ENCODE measurements around the gene XKR7.

Gene XKR7

GRCh38 chr20:31975874-31976273 lies 7.9 kb downstream of the XKR7 start:
- H3K27ac ChIP-seq (ENCODE audit: insufficient read depth in 1 of 2, low read depth in 1 of 2, low read length in 2 of 2, poor library complexity in 1 of 2, severe bottlenecking in 2 of 2): no peak overlapping the region
- no peak overlapping the region for H3K4me3 ChIP-seq (ENCODE audit: control insufficient read depth in 1 of 7, extremely low read depth in 1 of 7, insufficient read depth in 4 of 7, low read depth in 2 of 7, low read length in 6 of 7)
- H3K36me3 ChIP-seq (ENCODE audit: control insufficient read depth in 4 of 4, insufficient read depth in 4 of 4, low read length in 3 of 4): no peaks in the 10 kb centered on the region
- no peaks in the 10 kb centered on the region for H3K9me3 ChIP-seq (ENCODE audit: control extremely low read depth in 1 of 5, control insufficient read depth in 4 of 5, insufficient read depth in 2 of 5, low read depth in 1 of 5, low read length in 4 of 5)
- POLR2A ChIA-PET: no interaction called here
- H3K4me1 ChIP-seq (ENCODE audit: control extremely low read depth in 1 of 4, control insufficient read depth in 4 of 4, insufficient read depth in 4 of 4, low read length in 3 of 4): no peaks in the 10 kb centered on the region
- peaks cover 0 to 14% (median 8%) of the 10 kb centered on the region in 5 experiments for H3K27me3 ChIP-seq (replicated peaks in 2 of 5; ENCODE audit: control insufficient read depth in 4 of 5, insufficient read depth in 5 of 5, low read length in 4 of 5)
- WGBS (ENCODE audit: insufficient coverage): 100% methylated on average over 1 of the region's 2 CpGs
- DNase-seq: no peak
- CTCF ChIA-PET: interaction anchor here (1.1 kb wide), 1 partner anchor 9 kb away, joined by 3 read pairs; no protein-coding TSS in a partner anchor

- H3K27ac ChIP-seq (ENCODE audit: insufficient read depth in 1 of 2, low read depth in 1 of 2, low read length in 2 of 2, poor library complexity in 1 of 2, severe bottlenecking in 2 of 2): no peak overlapping the region
- H3K4me3 ChIP-seq (ENCODE audit: control insufficient read depth in 1 of 7, extremely low read depth in 1 of 7, insufficient read depth in 4 of 7, low read depth in 2 of 7, low read length in 6 of 7): no peak overlapping the region
- WGBS (ENCODE audit: insufficient coverage): 88% methylated on average over 2 of the region's 4 CpGs
- H3K9me3 ChIP-seq (ENCODE audit: control extremely low read depth in 1 of 5, control insufficient read depth in 4 of 5, insufficient read depth in 2 of 5, low read depth in 1 of 5, low read length in 4 of 5): no peaks in the 10 kb centered on the region
- ChIA-PET POLR2A (no interaction called here), CTCF (interaction anchor here (1.6 to 1.8 kb wide), 2 partner anchors 8 to 48 kb away, joined by 3 to 5 read pairs; no protein-coding TSS in a partner anchor)
- no peaks in the 10 kb centered on the region for H3K4me1 ChIP-seq (ENCODE audit: control extremely low read depth in 1 of 4, control insufficient read depth in 4 of 4, insufficient read depth in 4 of 4, low read length in 3 of 4)
- H3K27me3 ChIP-seq (replicated peaks in 2 of 5; ENCODE audit: control insufficient read depth in 4 of 5, insufficient read depth in 5 of 5, low read length in 4 of 5): peaks cover 0 to 8% (median 3%) of the 10 kb centered on the region in 5 experiments
- no peaks in the 10 kb centered on the region for H3K36me3 ChIP-seq (ENCODE audit: control insufficient read depth in 4 of 4, insufficient read depth in 4 of 4, low read length in 3 of 4)
- DNase-seq: no peak
Measured at GRCh38 chr20:31977080-31977479, 9.1 kb downstream of the XKR7 start.

- no peaks in the 10 kb centered on the region for H3K36me3 ChIP-seq (ENCODE audit: control insufficient read depth in 4 of 4, insufficient read depth in 4 of 4, low read length in 3 of 4)
- no peak overlapping the region for H3K27ac ChIP-seq (ENCODE audit: insufficient read depth in 1 of 2, low read depth in 1 of 2, low read length in 2 of 2, poor library complexity in 1 of 2, severe bottlenecking in 2 of 2)
- H3K4me1 ChIP-seq (ENCODE audit: control extremely low read depth in 1 of 4, control insufficient read depth in 4 of 4, insufficient read depth in 4 of 4, low read length in 3 of 4): no peaks in the 10 kb centered on the region
- H3K9me3 ChIP-seq (ENCODE audit: control extremely low read depth in 1 of 5, control insufficient read depth in 4 of 5, insufficient read depth in 2 of 5, low read depth in 1 of 5, low read length in 4 of 5): no peaks in the 10 kb centered on the region
- H3K4me3 ChIP-seq (ENCODE audit: control insufficient read depth in 1 of 7, extremely low read depth in 1 of 7, insufficient read depth in 4 of 7, low read depth in 2 of 7, low read length in 6 of 7): no peak overlapping the region
- ChIA-PET CTCF (interaction anchor here (1.3 kb wide), 1 partner anchor 25 kb away, joined by 3 read pairs; no protein-coding TSS in a partner anchor), POLR2A (no interaction called here)
- no peak for DNase-seq
- WGBS (ENCODE audit: insufficient coverage): 58% methylated on average over 3 of the region's 6 CpGs
- peaks cover 0 to 5% (median 2%) of the 10 kb centered on the region in 5 experiments for H3K27me3 ChIP-seq (replicated peaks in 2 of 5; ENCODE audit: control insufficient read depth in 4 of 5, insufficient read depth in 5 of 5, low read length in 4 of 5)
Measured at GRCh38 chr20:31979713-31980426, 11.9 kb downstream of the XKR7 start.

GRCh38 chr20:31981784-31982183 lies 13.8 kb downstream of the XKR7 start:
- CTCF ChIA-PET: interaction anchor here (1.2 kb wide), 1 partner anchor 9 kb away, joined by 5 read pairs; no protein-coding TSS in a partner anchor
- POLR2A ChIA-PET: no interaction called here
- H3K27me3 ChIP-seq (replicated peaks in 2 of 5; ENCODE audit: control insufficient read depth in 4 of 5, insufficient read depth in 5 of 5, low read length in 4 of 5): peaks cover 0 to 2% (median 0%) of the 10 kb centered on the region in 5 experiments
- H3K4me3 ChIP-seq (ENCODE audit: control insufficient read depth in 1 of 7, extremely low read depth in 1 of 7, insufficient read depth in 4 of 7, low read depth in 2 of 7, low read length in 6 of 7): no peak overlapping the region
- H3K9me3 ChIP-seq (ENCODE audit: control extremely low read depth in 1 of 5, control insufficient read depth in 4 of 5, insufficient read depth in 2 of 5, low read depth in 1 of 5, low read length in 4 of 5): no peaks in the 10 kb centered on the region
- H3K36me3 ChIP-seq (ENCODE audit: control insufficient read depth in 4 of 4, insufficient read depth in 4 of 4, low read length in 3 of 4): no peaks in the 10 kb centered on the region
- H3K4me1 ChIP-seq (ENCODE audit: control extremely low read depth in 1 of 4, control insufficient read depth in 4 of 4, insufficient read depth in 4 of 4, low read length in 3 of 4): no peaks in the 10 kb centered on the region
- H3K27ac ChIP-seq (ENCODE audit: insufficient read depth in 1 of 2, low read depth in 1 of 2, low read length in 2 of 2, poor library complexity in 1 of 2, severe bottlenecking in 2 of 2): no peak overlapping the region
- 90% methylated on average over 2 of the region's 2 CpGs for WGBS (ENCODE audit: insufficient coverage)
- DNase-seq: no peak

- 57% methylated on average over 5 of the region's 6 CpGs for WGBS (ENCODE audit: insufficient coverage)
- H3K9me3 ChIP-seq (ENCODE audit: control extremely low read depth in 1 of 5, control insufficient read depth in 4 of 5, insufficient read depth in 2 of 5, low read depth in 1 of 5, low read length in 4 of 5): no peaks in the 10 kb centered on the region
- no peak for DNase-seq
- ChIA-PET CTCF (interaction anchor here (1.0 to 1.1 kb wide), 3 partner anchors 9 to 148 kb away, joined by 3 read pairs; no protein-coding TSS in a partner anchor), POLR2A (no interaction called here)
- no peak overlapping the region for H3K4me3 ChIP-seq (ENCODE audit: control insufficient read depth in 1 of 7, extremely low read depth in 1 of 7, insufficient read depth in 4 of 7, low read depth in 2 of 7, low read length in 6 of 7)
- H3K27ac ChIP-seq (ENCODE audit: insufficient read depth in 1 of 2, low read depth in 1 of 2, low read length in 2 of 2, poor library complexity in 1 of 2, severe bottlenecking in 2 of 2): no peak overlapping the region
- no peaks in the 10 kb centered on the region for H3K36me3 ChIP-seq (ENCODE audit: control insufficient read depth in 4 of 4, insufficient read depth in 4 of 4, low read length in 3 of 4)
- peaks cover 0 to 2% (median 0%) of the 10 kb centered on the region in 5 experiments for H3K27me3 ChIP-seq (replicated peaks in 2 of 5; ENCODE audit: control insufficient read depth in 4 of 5, insufficient read depth in 5 of 5, low read length in 4 of 5)
- no peaks in the 10 kb centered on the region for H3K4me1 ChIP-seq (ENCODE audit: control extremely low read depth in 1 of 4, control insufficient read depth in 4 of 4, insufficient read depth in 4 of 4, low read length in 3 of 4)
Measured at GRCh38 chr20:31984981-31985471, 17.1 kb downstream of the XKR7 start.

- Histone ChIP-seq H3K9me3 (ENCODE audit: control extremely low read depth in 1 of 5, control insufficient read depth in 4 of 5, insufficient read depth in 2 of 5, low read depth in 1 of 5, low read length in 4 of 5) (no peaks in the 10 kb centered on the region), H3K27me3 (replicated peaks in 2 of 5; ENCODE audit: control insufficient read depth in 4 of 5, insufficient read depth in 5 of 5, low read length in 4 of 5) (peaks cover 0 to 6% (median 4%) of the 10 kb centered on the region in 5 experiments), H3K4me1 (ENCODE audit: control extremely low read depth in 1 of 4, control insufficient read depth in 4 of 4, insufficient read depth in 4 of 4, low read length in 3 of 4) (no peaks in the 10 kb centered on the region), H3K4me3 (ENCODE audit: control insufficient read depth in 1 of 7, extremely low read depth in 1 of 7, insufficient read depth in 4 of 7, low read depth in 2 of 7, low read length in 6 of 7) (no peak overlapping the region), H3K27ac (ENCODE audit: insufficient read depth in 1 of 2, low read depth in 1 of 2, low read length in 2 of 2, poor library complexity in 1 of 2, severe bottlenecking in 2 of 2) (no peak overlapping the region), H3K36me3 (ENCODE audit: control insufficient read depth in 4 of 4, insufficient read depth in 4 of 4, low read length in 3 of 4) (no peaks in the 10 kb centered on the region)
- POLR2A ChIA-PET: no interaction called here
- DNase-seq: no peak
- 100% methylated on average over 1 of the region's 1 CpG for WGBS (ENCODE audit: insufficient coverage)
- CTCF ChIA-PET: no interaction called here
Measured at GRCh38 chr20:31987744-31988143, 19.8 kb downstream of the XKR7 start.

GRCh38 chr20:31988430-31989015 lies 20.6 kb downstream of the XKR7 start:
- Histone ChIP-seq H3K27ac (ENCODE audit: insufficient read depth in 1 of 2, low read depth in 1 of 2, low read length in 2 of 2, poor library complexity in 1 of 2, severe bottlenecking in 2 of 2) (no peak overlapping the region), H3K4me1 (ENCODE audit: control extremely low read depth in 1 of 4, control insufficient read depth in 4 of 4, insufficient read depth in 4 of 4, low read length in 3 of 4) (no peaks in the 10 kb centered on the region), H3K27me3 (replicated peaks in 2 of 5; ENCODE audit: control insufficient read depth in 4 of 5, insufficient read depth in 5 of 5, low read length in 4 of 5) (peaks cover 4 to 14% (median 8%) of the 10 kb centered on the region in 5 experiments), H3K36me3 (ENCODE audit: control insufficient read depth in 4 of 4, insufficient read depth in 4 of 4, low read length in 3 of 4) (no peaks in the 10 kb centered on the region), H3K4me3 (ENCODE audit: control insufficient read depth in 1 of 7, extremely low read depth in 1 of 7, insufficient read depth in 4 of 7, low read depth in 2 of 7, low read length in 6 of 7) (no peak overlapping the region), H3K9me3 (ENCODE audit: control extremely low read depth in 1 of 5, control insufficient read depth in 4 of 5, insufficient read depth in 2 of 5, low read depth in 1 of 5, low read length in 4 of 5) (no peaks in the 10 kb centered on the region)
- POLR2A ChIA-PET: no interaction called here
- CTCF ChIA-PET: no interaction called here
- DNase-seq: no peak
- WGBS (ENCODE audit: insufficient coverage): 98% methylated on average over 4 of the region's 5 CpGs

Measured in common myeloid progenitor, CD34-positive (primary cell).